Testis (tissue), 3 donors: ENCODE data around the gene CADM4. TPM values are rescaled to one million over a fixed set of nuclear protein-coding genes. Genes with fewer than 3 reads are reported as not detected.

Experiments used
- DNase-seq: peaks from one replicate; pipeline ENCODE4 v3.0.0-alpha.2; 2019
- H3K27ac ChIP-seq, 2 donors: fragments of 200-600 bp; sonication (generic); one replicate each; pipeline ENCODE4 v1.5.1; 2019
- H3K27me3 ChIP-seq: fragments of 200-600 bp; sonication (generic); one replicate; pipeline ENCODE4 v1.5.1; 2019
- H3K36me3 ChIP-seq: fragments of 200-600 bp; sonication (generic); one replicate; pipeline ENCODE4 v1.5.1; 2017; ENCODE audit warnings: low read depth; ENCODE audit errors: missing control alignments
- H3K4me1 ChIP-seq: fragments of 200-600 bp; sonication (generic); one replicate; pipeline ENCODE4 v1.5.1; 2019
- H3K4me3 ChIP-seq, 2 donors: fragments of 200-600 bp; sonication (generic); one replicate each; pipeline ENCODE4 v1.5.1; 2017 to 2019
- H3K9me3 ChIP-seq: fragments of 200-600 bp; sonication (generic); one replicate; pipeline ENCODE4 v1.5.1; 2017
- CTCF ChIP-seq, 3 experiments: fragments of 450-650 bp in 2 of 3; fragments of 200-600 bp in 1 of 3; sonication (generic) in 1 of 3; IDR thresholded peaks; one replicate each; pipeline ENCODE4 v1.5.1; 2016 to 2019; ENCODE audit warnings: antibody characterized with exemption in 3 of 3, mild to moderate bottlenecking in 2 of 3, moderate library complexity in 1 of 3
- POLR2A ChIP-seq: fragments of 450-650 bp; IDR thresholded peaks from one replicate; pipeline ENCODE4 v1.6.1; 2017; ENCODE audit warnings: antibody characterized with exemption, mild to moderate bottlenecking, moderate library complexity
- WGBS, 2 donors: methylation state at CpG; one replicate each; pipeline ENCODE4 v1.1.5; 2018; 5-methylcytosine and 5-hydroxymethylcytosine counted together
- intact Hi-C: fragments of 100-400 bp; cut with DNase I; formaldehyde crosslinking; loops from one replicate; pipeline ENCODE4 v1.15.1; 2023; ENCODE audit warnings: low total_unique reads
- polyA plus RNA-seq: library from polyadenylated mRNA; stranded (reverse); fragments of 350-450 nt; fragmentation: Illumina TruSeq; extraction: RNeasy Lipid Tissue Mini Kit (QIAGEN cat#74804); gene quantifications from one replicate; pipeline ENCODE4 v1.2.3, GENCODE V29; 2014; ENCODE audit warnings: low read depth, low replicate concordance; ENCODE audit not compliant: insufficient read depth
- total RNA-seq, 2 donors: library from RNA; depleted of rRNA; stranded (reverse); fragments of >200 nt; gene quantifications; one replicate each; pipeline ENCODE4 v1.2.3, GENCODE V29; 2016

Gene CADM4
- total and polyA plus RNA-seq, 3 donors from 2014 or later, result 1.5 to 7.8 (median 4.3) TPM

GRCh38 chr19:43664018-43664417 lies 24.4 kb upstream of the CADM4 start:
- Histone ChIP-seq H3K27me3 (no peaks in the 10 kb centered on the region), H3K36me3 (no peaks in the 10 kb centered on the region), H3K27ac (no peak overlapping the region), H3K4me3 (no peak overlapping the region), H3K4me1 (peaks cover 8% of the 10 kb centered on the region), H3K9me3 (no peaks in the 10 kb centered on the region)
- intact Hi-C loops, result no loop called here
- TF ChIP-seq CTCF (IDR thresholded peaks at IDR 0.05) (no peak), POLR2A (no peak)
- no peak for DNase-seq
- 78% methylated on average over 7 of the region's 7 CpGs for WGBS, 2 donors

GRCh38 chr19:43662487-43662886 lies 22.8 kb upstream of the CADM4 start:
- Histone ChIP-seq H3K4me1 (peaks cover 2% of the 10 kb centered on the region), H3K4me3 (no peak overlapping the region), H3K9me3 (no peaks in the 10 kb centered on the region), H3K36me3 (no peaks in the 10 kb centered on the region), H3K27ac (no peak overlapping the region), H3K27me3 (no peaks in the 10 kb centered on the region)
- WGBS, 2 donors, result 88 to 93% methylated on average over 6 of the region's 6 CpGs
- TF ChIP-seq POLR2A (no peak), CTCF (IDR thresholded peaks at IDR 0.05) (peak in 1 of 3 experiments; percentile 2)
- DNase-seq, result no peak
- intact Hi-C loops, result no loop called here

GRCh38 chr19:43660971-43661360 lies 21.3 kb upstream of the CADM4 start:
- TF ChIP-seq CTCF (IDR thresholded peaks at IDR 0.05), result no peak
- no peak for TF ChIP-seq POLR2A
- H3K4me3 ChIP-seq, result no peak overlapping the region
- H3K9me3 ChIP-seq, result no peaks in the 10 kb centered on the region
- H3K4me1 ChIP-seq, result no peaks in the 10 kb centered on the region
- no peak overlapping the region for H3K27ac ChIP-seq
- H3K27me3 ChIP-seq, result no peaks in the 10 kb centered on the region
- intact Hi-C loops, result no loop called here
- DNase-seq, result no peak
- 93 to 95% methylated on average over 6 of the region's 6 CpGs for WGBS, 2 donors
- no peaks in the 10 kb centered on the region for H3K36me3 ChIP-seq

GRCh38 chr19:43660301-43660970 lies 20.8 kb upstream of the CADM4 start:
- intact Hi-C loops, result no loop called here
- WGBS, 2 donors, result 83 to 90% methylated on average over 7 of the region's 7 CpGs
- no peak for DNase-seq

More at GRCh38 chr19:43660301-43660970, 20.8 kb upstream of the CADM4 start:
- Histone ChIP-seq H3K4me1 (no peaks in the 10 kb centered on the region), H3K36me3 (no peaks in the 10 kb centered on the region), H3K4me3 (no peak overlapping the region), H3K27me3 (no peaks in the 10 kb centered on the region), H3K9me3 (no peaks in the 10 kb centered on the region), H3K27ac (no peak overlapping the region)
- TF ChIP-seq CTCF (IDR thresholded peaks at IDR 0.05), result no peak
- TF ChIP-seq POLR2A, result no peak
